GM12878 (cell line): Measurements from ENCODE around the gene C4orf51.

Experiments used
- CBFB ChIP-seq: IDR thresholded peaks from 2 replicates; pipeline ENCODE4 v1.6.1; 2016; ENCODE audit warnings: antibody characterized with exemption, low read depth
- CBX5 ChIP-seq: sonication (generic); IDR thresholded peaks from 2 replicates; pipeline ENCODE4 v1.6.1; 2016; ENCODE audit warnings: low read depth, moderate library complexity, mild to moderate bottlenecking, inconsistent platforms
- ETV6 ChIP-seq, 2 experiments: fragments of 450-650 bp in 1 of 2; IDR thresholded peaks in 1 of 2; conservative IDR thresholded peaks in 1 of 2; 2 replicates each; pipeline ENCODE4 v1.6.1; 2014; ENCODE audit warnings: antibody characterized with exemption in 1 of 2, borderline replicate concordance in 1 of 2, low read depth in 1 of 2, mild to moderate bottlenecking in 1 of 2, moderate library complexity in 1 of 2
- NFXL1 ChIP-seq: fragments of 450-650 bp; IDR thresholded peaks from 2 replicates; pipeline ENCODE4 v1.6.1; 2017; ENCODE audit warnings: antibody characterized with exemption, mild to moderate bottlenecking, borderline replicate concordance
- NRF1 ChIP-seq: conservative IDR thresholded peaks from 2 replicates; pipeline ENCODE4 v1.6.1; 2011; ENCODE audit warnings: mild to moderate bottlenecking, low read depth, low read length, improper control_type of control experiment
- POLR2A ChIP-seq: IDR thresholded peaks from 2 replicates; pipeline ENCODE4 v1.6.1; 2011; ENCODE audit warnings: low read depth, mild to moderate bottlenecking, low read length
- POLR2AphosphoS5 ChIP-seq: IDR thresholded peaks from 2 replicates; pipeline ENCODE4 v1.6.1; 2011; ENCODE audit warnings: mild to moderate bottlenecking, low read length, inconsistent platforms
- SUZ12 ChIP-seq: fragments of 200-600 bp; sonication (generic); IDR thresholded peaks from one replicate; pipeline ENCODE4 v1.6.1; 2018; ENCODE audit warnings: antibody characterized with exemption, mild to moderate bottlenecking; ENCODE audit not compliant: unreplicated experiment
- ZNF274 ChIP-seq: IDR thresholded peaks from one replicate; pipeline ENCODE4 v1.8.0; 2011; ENCODE audit not compliant: insufficient read length, insufficient read depth
- TF ChIP-seq, protein P1 (sequence below): IDR thresholded peaks from 2 replicates; pipeline ENCODE4 v1.6.1; 2012; ENCODE audit warnings: low read depth, low read length, improper control_type of control experiment
- TF ChIP-seq, protein P2 (sequence below), 3 experiments: IDR thresholded peaks in 2 of 3; conservative IDR thresholded peaks in 1 of 3; 2 replicates each; pipeline ENCODE4 v1.5.1; 2011; ENCODE audit warnings: low read depth in 3 of 3, low read length in 3 of 3, mild to moderate bottlenecking in 3 of 3, control low read depth in 2 of 3, moderate library complexity in 2 of 3, inconsistent platforms in 1 of 3, mixed read lengths in 1 of 3; ENCODE audit not compliant: control insufficient read depth in 2 of 3, insufficient read depth in 1 of 3; ENCODE audit errors: extremely low read depth in 1 of 3

- TF ChIP-seq POLR2AphosphoS5: no peak
- no peak for TF ChIP-seq ETV6 (conservative IDR thresholded peaks at IDR 0.05 in 1 of 2, IDR thresholded peaks at IDR 0.05 in 1 of 2; ENCODE audit: borderline replicate concordance in 1 of 2, low read depth in 1 of 2)
- no peak for TF ChIP-seq NFXL1
- TF ChIP-seq, protein P1, sequence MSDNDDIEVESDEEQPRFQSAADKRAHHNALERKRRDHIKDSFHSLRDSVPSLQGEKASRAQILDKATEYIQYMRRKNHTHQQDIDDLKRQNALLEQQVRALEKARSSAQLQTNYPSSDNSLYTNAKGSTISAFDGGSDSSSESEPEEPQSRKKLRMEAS: no peak
- no peak for TF ChIP-seq SUZ12
- TF ChIP-seq ZNF274: no peak
- TF ChIP-seq NRF1: no peak
- TF ChIP-seq, protein P2, sequence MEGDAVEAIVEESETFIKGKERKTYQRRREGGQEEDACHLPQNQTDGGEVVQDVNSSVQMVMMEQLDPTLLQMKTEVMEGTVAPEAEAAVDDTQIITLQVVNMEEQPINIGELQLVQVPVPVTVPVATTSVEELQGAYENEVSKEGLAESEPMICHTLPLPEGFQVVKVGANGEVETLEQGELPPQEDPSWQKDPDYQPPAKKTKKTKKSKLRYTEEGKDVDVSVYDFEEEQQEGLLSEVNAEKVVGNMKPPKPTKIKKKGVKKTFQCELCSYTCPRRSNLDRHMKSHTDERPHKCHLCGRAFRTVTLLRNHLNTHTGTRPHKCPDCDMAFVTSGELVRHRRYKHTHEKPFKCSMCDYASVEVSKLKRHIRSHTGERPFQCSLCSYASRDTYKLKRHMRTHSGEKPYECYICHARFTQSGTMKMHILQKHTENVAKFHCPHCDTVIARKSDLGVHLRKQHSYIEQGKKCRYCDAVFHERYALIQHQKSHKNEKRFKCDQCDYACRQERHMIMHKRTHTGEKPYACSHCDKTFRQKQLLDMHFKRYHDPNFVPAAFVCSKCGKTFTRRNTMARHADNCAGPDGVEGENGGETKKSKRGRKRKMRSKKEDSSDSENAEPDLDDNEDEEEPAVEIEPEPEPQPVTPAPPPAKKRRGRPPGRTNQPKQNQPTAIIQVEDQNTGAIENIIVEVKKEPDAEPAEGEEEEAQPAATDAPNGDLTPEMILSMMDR (IDR thresholded peaks at IDR 0.05 in 2 of 3, conservative IDR thresholded peaks at IDR 0.05 in 1 of 3; ENCODE audit: control insufficient read depth in 2 of 3, extremely low read depth in 1 of 3, insufficient read depth in 1 of 3, low read depth in 3 of 3, low read length in 3 of 3): no peak
- no peak for TF ChIP-seq POLR2A
- no peak for TF ChIP-seq CBX5
- no peak for TF ChIP-seq CBFB
These were observed 44.3 kb upstream of the C4orf51 start for GRCh38 chr4:145635630-145636029.
